ENCODE results near the gene PPFIBP2. TPM values are rescaled to one million over a fixed set of nuclear protein-coding genes. Genes with fewer than 3 reads are reported as not detected.

Gene PPFIBP2
- total RNA-seq, 2 experiments from 2014 or later = 102 to 182 TPM

GRCh38 chr11:7506243-7506642, 7.6 kb upstream of the PPFIBP2 start:
- BruUV-seq (replicated peaks) = no TSS peak
- no peak for DNase-seq (ENCODE audit: low spot score)
- peaks cover 12% of the 10 kb centered on the region for H3K4me1 ChIP-seq (ENCODE audit: insufficient read depth, low read length, poor library complexity, severe bottlenecking)
- no peaks in the 10 kb centered on the region for H3K9me3 ChIP-seq (ENCODE audit: low read length)
- ChIA-PET POLR2A (interaction anchor here (1.0 to 1.1 kb wide), 2 partner anchors 10 to 15 kb away, joined by 3 to 5 read pairs; no protein-coding TSS in a partner anchor), CTCF (ENCODE audit: unreplicated experiment) (no interaction called here)
- H3K9me2 ChIP-seq (ENCODE audit: insufficient read depth, low read length) = no peaks in the 10 kb centered on the region
- no peak overlapping the region for H2AFZ ChIP-seq (ENCODE audit: low read length)
- intact Hi-C loops (cut with micrococcal nuclease; ENCODE audit: unreplicated experiment) = no loop called here
- TF ChIP-seq CTCF (conservative IDR thresholded peaks at IDR 0.05; ENCODE audit: low read length) (no peak), EZH2phosphoT487 (IDR thresholded peaks at IDR 0.05; ENCODE audit: borderline replicate concordance, low read depth, low read length) (no peak)
- no peaks in the 10 kb centered on the region for H4K20me1 ChIP-seq (ENCODE audit: insufficient read depth, low read length)
- no peak overlapping the region for H3K4me2 ChIP-seq (ENCODE audit: low read length)
- H3K4me3 ChIP-seq (ENCODE audit: low read depth, low read length, poor library complexity, severe bottlenecking) = no peak overlapping the region
- H3K36me3 ChIP-seq (ENCODE audit: insufficient read depth, low read length) = no peaks in the 10 kb centered on the region
- H3K27ac ChIP-seq (ENCODE audit: low read depth, low read length, poor library complexity, severe bottlenecking) = no peak overlapping the region
- no peaks in the 10 kb centered on the region for H3K79me2 ChIP-seq (ENCODE audit: insufficient read depth, low read depth, low read length)

- Histone ChIP-seq H3K36me3 (ENCODE audit: insufficient read depth, low read length) (no peaks in the 10 kb centered on the region), H3K9me3 (ENCODE audit: low read length) (no peaks in the 10 kb centered on the region), H3K9me2 (ENCODE audit: insufficient read depth, low read length) (no peaks in the 10 kb centered on the region), H3K79me2 (ENCODE audit: insufficient read depth, low read depth, low read length) (no peaks in the 10 kb centered on the region; the same call in 1 of the 2 replicates), H4K20me1 (ENCODE audit: insufficient read depth, low read length) (no peaks in the 10 kb centered on the region), H3K4me1 (ENCODE audit: insufficient read depth, low read length, poor library complexity, severe bottlenecking) (peaks cover 28% of the 10 kb centered on the region), H2AFZ (ENCODE audit: low read length) (no peak overlapping the region), H3K27ac (ENCODE audit: low read depth, low read length, poor library complexity, severe bottlenecking) (no peak overlapping the region), H3K4me2 (ENCODE audit: low read length) (no peak overlapping the region), H3K4me3 (ENCODE audit: low read depth, low read length, poor library complexity, severe bottlenecking) (no peak overlapping the region)
- no peak for DNase-seq (ENCODE audit: low spot score)
- intact Hi-C loops (cut with micrococcal nuclease; ENCODE audit: unreplicated experiment) = no loop called here
- CTCF ChIA-PET (ENCODE audit: unreplicated experiment) = no interaction called here
- no peak for TF ChIP-seq EZH2phosphoT487 (IDR thresholded peaks at IDR 0.05; ENCODE audit: borderline replicate concordance, low read depth, low read length)
- no peak for TF ChIP-seq CTCF (conservative IDR thresholded peaks at IDR 0.05; ENCODE audit: low read length)
- POLR2A ChIA-PET = interaction anchor here (0.7 to 1.6 kb wide), 2 partner anchors 12 to 904 kb away, joined by 3 read pairs; no protein-coding TSS in a partner anchor
- no TSS peak for BruUV-seq (replicated peaks)
These were observed 5.7 kb upstream of the PPFIBP2 start for GRCh38 chr11:7508087-7508486.

GRCh38 chr11:7509966-7510365, 3.8 kb upstream of the PPFIBP2 start:
- Histone ChIP-seq H3K4me2 (ENCODE audit: low read length) (no peak overlapping the region), H3K27ac (ENCODE audit: low read depth, low read length, poor library complexity, severe bottlenecking) (no peak overlapping the region), H3K4me1 (ENCODE audit: insufficient read depth, low read length, poor library complexity, severe bottlenecking) (peaks cover 28% of the 10 kb centered on the region), H3K9me2 (ENCODE audit: insufficient read depth, low read length) (no peaks in the 10 kb centered on the region), H4K20me1 (ENCODE audit: insufficient read depth, low read length) (no peaks in the 10 kb centered on the region), H2AFZ (ENCODE audit: low read length) (no peak overlapping the region), H3K9me3 (ENCODE audit: low read length) (no peaks in the 10 kb centered on the region), H3K36me3 (ENCODE audit: insufficient read depth, low read length) (no peaks in the 10 kb centered on the region), H3K79me2 (ENCODE audit: insufficient read depth, low read depth, low read length) (peaks cover 12% of the 10 kb centered on the region), H3K4me3 (ENCODE audit: low read depth, low read length, poor library complexity, severe bottlenecking) (no peak overlapping the region)
- TF ChIP-seq EZH2phosphoT487 (IDR thresholded peaks at IDR 0.05; ENCODE audit: borderline replicate concordance, low read depth, low read length) (no peak), CTCF (conservative IDR thresholded peaks at IDR 0.05; ENCODE audit: low read length) (no peak)
- no TSS peak for BruUV-seq (replicated peaks)
- no peak for DNase-seq (ENCODE audit: low spot score)
- ChIA-PET CTCF (ENCODE audit: unreplicated experiment) (no interaction called here), POLR2A (interaction anchor here (1.1 to 3.1 kb wide), 4 partner anchors 9 to 129 kb away, joined by 3 to 12 read pairs (median 4); no protein-coding TSS in a partner anchor)
- intact Hi-C loops (cut with micrococcal nuclease; ENCODE audit: unreplicated experiment) = loop anchor here (10.0 kb wide), 2 partner anchors 1115 to 1175 kb away; partner anchors contain the start of genes RPL27A, SMPD1 and TRIM66
